ENCODE data around the gene PEX5L. TPM values are rescaled to one million over a fixed set of nuclear protein-coding genes. Genes with fewer than 3 reads are reported as not detected.

The PEX5L gene
- total and polyA plus RNA-seq, 5 donors: 0.20 to 1.4 (median 0.58) TPM

GRCh38 chr3:179833294-179833693 is 203.4 kb downstream of the PEX5L start:
- H3K4me1 ChIP-seq (ENCODE audit: control insufficient read depth, insufficient read depth, low read length): no peaks in the 10 kb centered on the region
- ATAC-seq: no peak
- intact Hi-C loops (cut with DNase I): no loop called here
- no peaks in the 10 kb centered on the region for H3K9me3 ChIP-seq (ENCODE audit: control insufficient read depth, low read length)
- no peak overlapping the region for H3K27ac ChIP-seq (ENCODE audit: low read length)
- H3K4me3 ChIP-seq (ENCODE audit: low read length): no peak overlapping the region
- no peaks in the 10 kb centered on the region for H3K27me3 ChIP-seq (ENCODE audit: control insufficient read depth, insufficient read depth)
- DNase-seq: no peak

GRCh38 chr3:179832333-179832854 is 204.3 kb downstream of the PEX5L start:
- H3K27ac ChIP-seq (ENCODE audit: low read length): no peak overlapping the region
- intact Hi-C loops (cut with DNase I): no loop called here
- no peaks in the 10 kb centered on the region for H3K4me1 ChIP-seq (ENCODE audit: control insufficient read depth, insufficient read depth, low read length)
- ATAC-seq (no peak), DNase-seq (no peak)
- H3K4me3 ChIP-seq (ENCODE audit: low read length): no peak overlapping the region
- H3K9me3 ChIP-seq (ENCODE audit: control insufficient read depth, low read length): no peaks in the 10 kb centered on the region
- 92% methylated on average over 3 of the region's 3 CpGs for WGBS
- H3K27me3 ChIP-seq (ENCODE audit: control insufficient read depth, insufficient read depth): no peaks in the 10 kb centered on the region

- 50% methylated on average over 5 of the region's 5 CpGs for WGBS
- intact Hi-C loops (cut with DNase I): no loop called here
- H3K27me3 ChIP-seq (ENCODE audit: control insufficient read depth, insufficient read depth): no peaks in the 10 kb centered on the region
- ATAC-seq (no peak), DNase-seq (no peak)
- H3K27ac ChIP-seq (ENCODE audit: low read length): no peak overlapping the region
- H3K9me3 ChIP-seq (ENCODE audit: control insufficient read depth, low read length): no peaks in the 10 kb centered on the region
- no peak overlapping the region for H3K4me3 ChIP-seq (ENCODE audit: low read length)
- no peaks in the 10 kb centered on the region for H3K4me1 ChIP-seq (ENCODE audit: control insufficient read depth, insufficient read depth, low read length)
These were observed 207.3 kb downstream of the PEX5L start for GRCh38 chr3:179829401-179829800.

- H3K9me3 ChIP-seq (ENCODE audit: control insufficient read depth, low read length): no peaks in the 10 kb centered on the region
- no peak overlapping the region for H3K27ac ChIP-seq (ENCODE audit: low read length)
- DNase-seq (no peak), ATAC-seq (no peak)
- WGBS: 86% methylated on average over 2 of the region's 2 CpGs
- intact Hi-C loops (cut with DNase I): no loop called here
- H3K4me1 ChIP-seq (ENCODE audit: control insufficient read depth, insufficient read depth, low read length): no peaks in the 10 kb centered on the region
- H3K27me3 ChIP-seq (ENCODE audit: control insufficient read depth, insufficient read depth): no peaks in the 10 kb centered on the region
- H3K4me3 ChIP-seq (ENCODE audit: low read length): no peak overlapping the region
These were observed 208.0 kb downstream of the PEX5L start for GRCh38 chr3:179828738-179829137.

- intact Hi-C loops (cut with DNase I): no loop called here
- ATAC-seq (no peak), DNase-seq (no peak)
- Histone ChIP-seq H3K9me3 (ENCODE audit: control insufficient read depth, low read length) (no peaks in the 10 kb centered on the region), H3K27ac (ENCODE audit: low read length) (no peak overlapping the region), H3K4me3 (ENCODE audit: low read length) (no peak overlapping the region), H3K4me1 (ENCODE audit: control insufficient read depth, insufficient read depth, low read length) (no peaks in the 10 kb centered on the region), H3K27me3 (ENCODE audit: control insufficient read depth, insufficient read depth) (no peaks in the 10 kb centered on the region)
- 7% methylated on average over 1 of the region's 1 CpG for WGBS
These were observed 210.5 kb downstream of the PEX5L start for GRCh38 chr3:179826247-179826637.

GRCh38 chr3:179825527-179826246 is 211.1 kb downstream of the PEX5L start:
- 70% methylated on average over 6 of the region's 6 CpGs for WGBS
- DNase-seq (no peak), ATAC-seq (no peak)
- no peaks in the 10 kb centered on the region for H3K9me3 ChIP-seq (ENCODE audit: control insufficient read depth, low read length)
- no peaks in the 10 kb centered on the region for H3K27me3 ChIP-seq (ENCODE audit: control insufficient read depth, insufficient read depth)
- intact Hi-C loops (cut with DNase I): no loop called here
- no peak overlapping the region for H3K27ac ChIP-seq (ENCODE audit: low read length)
- H3K4me3 ChIP-seq (ENCODE audit: low read length): no peak overlapping the region
- H3K4me1 ChIP-seq (ENCODE audit: control insufficient read depth, insufficient read depth, low read length): no peaks in the 10 kb centered on the region

GRCh38 chr3:179822296-179822695 is 214.4 kb downstream of the PEX5L start:
- intact Hi-C loops (cut with DNase I): no loop called here
- no peak for DNase-seq
- Histone ChIP-seq H3K27me3 (ENCODE audit: control insufficient read depth, insufficient read depth) (no peaks in the 10 kb centered on the region), H3K27ac (ENCODE audit: low read length) (no peak overlapping the region), H3K9me3 (ENCODE audit: control insufficient read depth, low read length) (no peaks in the 10 kb centered on the region), H3K4me1 (ENCODE audit: control insufficient read depth, insufficient read depth, low read length) (peaks cover 2% of the 10 kb centered on the region), H3K4me3 (ENCODE audit: low read length) (no peak overlapping the region)
- WGBS: 83% methylated on average over 3 of the region's 3 CpGs
- no peak for ATAC-seq

- H3K4me3 ChIP-seq (ENCODE audit: low read length): no peak overlapping the region
- intact Hi-C loops (cut with DNase I): loop anchor here in 1 of 4 donors (10.0 kb wide), 1 partner anchor 775 kb away; no protein-coding TSS in a partner anchor
- DNase-seq: peak; percentile 54 to 81 (median 81)
- no peak overlapping the region for H3K27ac ChIP-seq (ENCODE audit: low read length)
- no peaks in the 10 kb centered on the region for H3K27me3 ChIP-seq (ENCODE audit: control insufficient read depth, insufficient read depth)
- peak; percentile 83 to 92 for ATAC-seq
- WGBS: 22% methylated on average over 3 of the region's 3 CpGs
- no peaks in the 10 kb centered on the region for H3K9me3 ChIP-seq (ENCODE audit: control insufficient read depth, low read length)
- peaks cover 2% of the 10 kb centered on the region for H3K4me1 ChIP-seq (ENCODE audit: control insufficient read depth, insufficient read depth, low read length)
These were observed 217.4 kb downstream of the PEX5L start for GRCh38 chr3:179819379-179819778.

- intact Hi-C loops (cut with DNase I): loop anchor here in 1 of 4 donors (10.0 kb wide), 1 partner anchor 783 kb away; no protein-coding TSS in a partner anchor
- H3K27ac ChIP-seq (ENCODE audit: low read length): no peak overlapping the region
- no peaks in the 10 kb centered on the region for H3K4me1 ChIP-seq (ENCODE audit: control insufficient read depth, insufficient read depth, low read length)
- no peaks in the 10 kb centered on the region for H3K9me3 ChIP-seq (ENCODE audit: control insufficient read depth, low read length)
- H3K27me3 ChIP-seq (ENCODE audit: control insufficient read depth, insufficient read depth): no peaks in the 10 kb centered on the region
- no peak overlapping the region for H3K4me3 ChIP-seq (ENCODE audit: low read length)
- WGBS: 71% methylated on average over 3 of the region's 3 CpGs
- no peak for ATAC-seq
- DNase-seq: no peak
These were observed 224.7 kb downstream of the PEX5L start for GRCh38 chr3:179812096-179812382.

GRCh38 chr3:179811321-179812095 is 225.2 kb downstream of the PEX5L start:
- intact Hi-C loops (cut with DNase I): loop anchor here in 1 of 4 donors (10.0 kb wide), 1 partner anchor 783 kb away; no protein-coding TSS in a partner anchor

GRCh38 chr3:179809639-179810038 is 227.1 kb downstream of the PEX5L start:
- ATAC-seq: no peak
- H3K4me3 ChIP-seq (ENCODE audit: low read length): no peak overlapping the region
- H3K4me1 ChIP-seq (ENCODE audit: control insufficient read depth, insufficient read depth, low read length): no peaks in the 10 kb centered on the region
- H3K9me3 ChIP-seq (ENCODE audit: control insufficient read depth, low read length): no peaks in the 10 kb centered on the region
- no peaks in the 10 kb centered on the region for H3K27me3 ChIP-seq (ENCODE audit: control insufficient read depth, insufficient read depth)
- H3K27ac ChIP-seq (ENCODE audit: low read length): no peak overlapping the region
- no peak for DNase-seq
- intact Hi-C loops (cut with DNase I): loop anchor here in 1 of 4 donors (10.0 kb wide), 1 partner anchor 785 kb away; no protein-coding TSS in a partner anchor

More at GRCh38 chr3:179811321-179812095, 225.2 kb downstream of the PEX5L start:
- DNase-seq: no peak
- no peaks in the 10 kb centered on the region for H3K9me3 ChIP-seq (ENCODE audit: control insufficient read depth, low read length)
- peak; percentile 45 to 54 for ATAC-seq
- no peak overlapping the region for H3K4me3 ChIP-seq (ENCODE audit: low read length)
- 19% methylated on average over 9 of the region's 9 CpGs for WGBS
- H3K4me1 ChIP-seq (ENCODE audit: control insufficient read depth, insufficient read depth, low read length): no peaks in the 10 kb centered on the region
- no peak overlapping the region for H3K27ac ChIP-seq (ENCODE audit: low read length)
- H3K27me3 ChIP-seq (ENCODE audit: control insufficient read depth, insufficient read depth): no peaks in the 10 kb centered on the region
